A673 (cell line): ENCODE measurements around the gene PTPRK.

Experiments used
- EZH2 ChIP-seq: fragments of 200-600 bp; sonication (generic); IDR thresholded peaks from 2 replicates; pipeline ENCODE4 v1.6.1; 2017; ENCODE audit warnings: borderline replicate concordance, low read depth, mild to moderate bottlenecking, mixed read lengths, antibody characterized with exemption, low read length; ENCODE audit not compliant: poor library complexity, severe bottlenecking
- TF ChIP-seq, protein P1 (sequence below): fragments of 300-800, 200-600 bp; sonication (generic); conservative IDR thresholded peaks from 2 replicates; pipeline ENCODE4 v1.5.1; 2017; ENCODE audit warnings: low read depth, mild to moderate bottlenecking, antibody characterized with exemption, low read length, moderate library complexity, mixed read lengths

DNA sequence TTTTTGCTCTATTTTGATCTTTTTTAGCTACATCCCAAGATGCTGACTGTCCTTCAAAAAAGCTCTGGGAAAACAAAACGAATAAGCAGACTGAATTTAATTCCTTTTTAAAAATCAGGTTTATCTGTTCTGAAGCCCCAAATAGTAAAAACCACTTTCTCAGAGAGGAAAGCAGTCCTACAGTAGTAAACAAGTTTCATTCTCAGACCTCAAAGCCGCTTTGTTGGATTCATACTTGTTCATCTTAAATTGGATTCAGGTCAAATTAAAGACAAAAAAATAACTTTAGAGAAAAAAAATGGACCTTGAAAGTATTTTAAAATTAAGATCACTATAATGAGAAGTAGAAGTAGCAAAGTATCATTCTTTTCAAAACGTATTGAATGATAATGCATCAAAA, 523.5 kb downstream of the PTPRK start:
- TF ChIP-seq, protein P1, sequence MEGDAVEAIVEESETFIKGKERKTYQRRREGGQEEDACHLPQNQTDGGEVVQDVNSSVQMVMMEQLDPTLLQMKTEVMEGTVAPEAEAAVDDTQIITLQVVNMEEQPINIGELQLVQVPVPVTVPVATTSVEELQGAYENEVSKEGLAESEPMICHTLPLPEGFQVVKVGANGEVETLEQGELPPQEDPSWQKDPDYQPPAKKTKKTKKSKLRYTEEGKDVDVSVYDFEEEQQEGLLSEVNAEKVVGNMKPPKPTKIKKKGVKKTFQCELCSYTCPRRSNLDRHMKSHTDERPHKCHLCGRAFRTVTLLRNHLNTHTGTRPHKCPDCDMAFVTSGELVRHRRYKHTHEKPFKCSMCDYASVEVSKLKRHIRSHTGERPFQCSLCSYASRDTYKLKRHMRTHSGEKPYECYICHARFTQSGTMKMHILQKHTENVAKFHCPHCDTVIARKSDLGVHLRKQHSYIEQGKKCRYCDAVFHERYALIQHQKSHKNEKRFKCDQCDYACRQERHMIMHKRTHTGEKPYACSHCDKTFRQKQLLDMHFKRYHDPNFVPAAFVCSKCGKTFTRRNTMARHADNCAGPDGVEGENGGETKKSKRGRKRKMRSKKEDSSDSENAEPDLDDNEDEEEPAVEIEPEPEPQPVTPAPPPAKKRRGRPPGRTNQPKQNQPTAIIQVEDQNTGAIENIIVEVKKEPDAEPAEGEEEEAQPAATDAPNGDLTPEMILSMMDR: no peak
- no peak for TF ChIP-seq EZH2
